ENCODE measurements around the gene EFS.

DNA sequence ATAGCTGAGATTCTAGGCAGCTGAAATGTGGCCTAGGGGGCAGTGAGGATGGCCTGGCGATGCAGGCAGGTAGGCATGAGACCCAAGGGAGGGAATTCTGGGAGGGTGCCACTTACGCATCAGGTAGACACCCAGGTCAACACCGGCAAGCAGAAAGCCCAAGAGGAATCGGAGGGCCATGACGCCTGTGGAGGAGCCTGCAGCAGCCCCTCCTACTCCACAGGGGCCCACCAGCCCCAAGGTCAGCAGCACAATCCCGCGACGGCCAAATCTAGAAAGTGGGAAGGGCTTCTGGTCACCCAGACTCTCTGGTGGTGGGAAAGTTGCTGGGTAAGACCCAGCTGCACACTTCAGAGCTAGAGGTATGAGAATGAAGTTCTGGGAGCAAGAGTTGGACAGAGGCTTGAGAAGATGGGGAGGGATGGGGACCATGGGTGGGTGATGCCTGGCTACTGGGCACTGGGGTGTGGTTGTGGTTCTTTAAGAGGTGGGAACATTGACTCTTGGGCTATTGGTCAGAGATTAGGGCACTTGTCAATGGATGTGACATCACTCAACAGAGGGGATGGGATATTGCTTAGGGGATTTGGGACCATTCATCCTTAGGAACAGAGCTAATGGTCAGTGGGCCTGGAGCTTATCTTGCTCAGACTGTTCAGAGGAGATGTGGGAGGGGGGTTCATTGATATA lies 15.7 kb downstream of the EFS start:
- no peak for TF ChIP-seq ESRRG (CRISPR knock-in tag; IDR thresholded peaks at IDR 0.05)
- TF ChIP-seq, protein P1, sequence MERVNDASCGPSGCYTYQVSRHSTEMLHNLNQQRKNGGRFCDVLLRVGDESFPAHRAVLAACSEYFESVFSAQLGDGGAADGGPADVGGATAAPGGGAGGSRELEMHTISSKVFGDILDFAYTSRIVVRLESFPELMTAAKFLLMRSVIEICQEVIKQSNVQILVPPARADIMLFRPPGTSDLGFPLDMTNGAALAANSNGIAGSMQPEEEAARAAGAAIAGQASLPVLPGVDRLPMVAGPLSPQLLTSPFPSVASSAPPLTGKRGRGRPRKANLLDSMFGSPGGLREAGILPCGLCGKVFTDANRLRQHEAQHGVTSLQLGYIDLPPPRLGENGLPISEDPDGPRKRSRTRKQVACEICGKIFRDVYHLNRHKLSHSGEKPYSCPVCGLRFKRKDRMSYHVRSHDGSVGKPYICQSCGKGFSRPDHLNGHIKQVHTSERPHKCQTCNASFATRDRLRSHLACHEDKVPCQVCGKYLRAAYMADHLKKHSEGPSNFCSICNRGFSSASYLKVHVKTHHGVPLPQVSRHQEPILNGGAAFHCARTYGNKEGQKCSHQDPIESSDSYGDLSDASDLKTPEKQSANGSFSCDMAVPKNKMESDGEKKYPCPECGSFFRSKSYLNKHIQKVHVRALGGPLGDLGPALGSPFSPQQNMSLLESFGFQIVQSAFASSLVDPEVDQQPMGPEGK (CRISPR knock-in tag; IDR thresholded peaks at IDR 0.05; ENCODE audit: borderline replicate concordance) = no peak
- TF ChIP-seq RARB (CRISPR knock-in tag; IDR thresholded peaks at IDR 0.05) = no peak
- TF ChIP-seq ZFP3 (CRISPR knock-in tag; IDR thresholded peaks at IDR 0.05) = no peak
- TF ChIP-seq GLIS3 (CRISPR knock-in tag; IDR thresholded peaks at IDR 0.05) = no peak
- TF ChIP-seq ZFP30 (CRISPR knock-in tag; IDR thresholded peaks at IDR 0.05) = no peak
